K562 (cell line): ENCODE data around the gene SLC39A11. TPM values are rescaled to one million over a fixed set of nuclear protein-coding genes. Genes with fewer than 3 reads are reported as not detected.
"Not testable (repeated sequence)": the region's sequence is repeated elsewhere in the genome, so short reads cannot be mapped to it uniquely, and the experiment has no call there.

Experiments used
- ATAC-seq: fragments of 200-7000 bp; cut with Tn5 transposase; 3 replicates; pipeline ENCODE4 v1.9.1; 2020; ENCODE audit warnings: moderate library complexity
- BruUV-seq: library from RNA; stranded (reverse); fragments of 400-500 nt; replicated peaks from 2 replicates; lab custom pipeline; 2021; lab: Mats Ljungman, UMichigan
- CTCF ChIA-PET: fragments of 300-600 bp; formaldehyde crosslinking; extraction: SDS; loops from one replicate; lab custom pipeline; 2021; ENCODE audit warnings: low intra/inter-chr PET ratio; lab: Yijun Ruan, JAX
- POLR2A ChIA-PET: fragments of 300-600, 350-650 bp; sonication (Branson Sonifier 250); formaldehyde crosslinking; extraction: SDS; loops from one replicate; lab custom pipeline; 2021; ENCODE audit warnings: antibody characterized with exemption, inconsistent platforms; lab: Yijun Ruan, JAX
- DNase-seq, 4 experiments: peaks; one replicate each; pipeline versions ENCODE4 v3.0.0 to v3.0.0-alpha.2; 2011 to 2018; ENCODE audit warnings: low spot score in 3 of 4, mixed read lengths in 3 of 4; ENCODE audit errors: extremely low read depth in 1 of 4
- FAIRE-seq: peaks from 2 replicates; lab custom pipeline; 2011; peaks lifted over from hg19 to GRCh38; lab: Jason Lieb, UNC
- H2AFZ ChIP-seq: 2 replicates; pipeline ENCODE4 v1.6.0; 2011; ENCODE audit warnings: low read depth, low read length, control low read depth, inconsistent platforms
- H3K27ac ChIP-seq: fragments of 200-600 bp; 3 replicates; pipeline ENCODE4 v1.8.0; 2011; ENCODE audit warnings: low read depth, mild to moderate bottlenecking, control low read depth, inconsistent platforms, low read length, moderate library complexity, mixed read lengths; ENCODE audit errors: extremely low read depth
- H3K27me3 ChIP-seq, 2 experiments: fragments of 300-600 bp in 1 of 2; 2 replicates in 1 of 2; 3 replicates in 1 of 2; pipeline versions ENCODE4 v1.6.0 to v1.8.0; 2011; ENCODE audit warnings: inconsistent platforms in 2 of 2, low read length in 2 of 2, mild to moderate bottlenecking in 1 of 2, mixed read lengths in 1 of 2, moderate library complexity in 1 of 2; ENCODE audit not compliant: control insufficient read depth in 2 of 2, insufficient read depth in 2 of 2
- H3K36me3 ChIP-seq: fragments of 300-600 bp; 3 replicates; pipeline ENCODE4 v1.8.0; 2011; ENCODE audit warnings: mild to moderate bottlenecking, low read length, inconsistent platforms; ENCODE audit not compliant: control insufficient read depth, insufficient read depth
- H3K4me1 ChIP-seq, 2 experiments: fragments of 200-600 bp in 1 of 2; replicated peaks in 1 of 2; 2 replicates in 1 of 2; 3 replicates in 1 of 2; pipeline versions ENCODE4 v1.5.1 to v1.8.0; 2011; ENCODE audit warnings: inconsistent platforms in 2 of 2, low read length in 2 of 2, mild to moderate bottlenecking in 1 of 2, mixed read lengths in 1 of 2, moderate library complexity in 1 of 2; ENCODE audit not compliant: control insufficient read depth in 2 of 2, insufficient read depth in 2 of 2
- H3K4me2 ChIP-seq: 2 replicates; pipeline ENCODE4 v1.6.1; 2011; ENCODE audit warnings: low read length, control low read depth, inconsistent platforms, mixed read lengths; ENCODE audit not compliant: insufficient read depth
- H3K4me3 ChIP-seq: fragments of 200-600 bp; sonication (generic), shearing (Covaris generic); 2 replicates; pipeline ENCODE4 v1.5.1; 2016; ENCODE audit warnings: control low read depth, inconsistent platforms
- H3K79me2 ChIP-seq: fragments of 200-600 bp; 3 replicates; pipeline ENCODE4 v1.8.0; 2011; ENCODE audit warnings: low read length, inconsistent platforms; ENCODE audit not compliant: control insufficient read depth, insufficient read depth
- H3K9ac ChIP-seq, 2 experiments: 2 replicates each; pipeline versions ENCODE4 v1.6.0 to v1.6.1; 2011; ENCODE audit warnings: low read depth in 2 of 2, low read length in 2 of 2, control low read depth in 1 of 2, inconsistent platforms in 1 of 2, mild to moderate bottlenecking in 1 of 2, mixed read lengths in 1 of 2; ENCODE audit not compliant: insufficient read depth in 1 of 2
- H3K9me1 ChIP-seq: one replicate; pipeline ENCODE4 v1.6.0; 2011; ENCODE audit warnings: inconsistent platforms, mild to moderate bottlenecking, low read length, moderate library complexity; ENCODE audit not compliant: control insufficient read depth, insufficient read depth
- H3K9me3 ChIP-seq: replicated peaks from 2 replicates; pipeline ENCODE4 v1.5.1; 2011; ENCODE audit warnings: low read depth, low read length, inconsistent platforms; ENCODE audit not compliant: control insufficient read depth, insufficient read depth
- H4K20me1 ChIP-seq: replicated peaks from 2 replicates; pipeline ENCODE4 v1.6.1; 2011; ENCODE audit warnings: low read length, inconsistent platforms, mixed read lengths; ENCODE audit not compliant: control insufficient read depth, insufficient read depth
- E2F6 ChIP-seq, 2 experiments: IDR thresholded peaks; 2 replicates each; pipeline ENCODE4 v1.6.1; 2011; ENCODE audit warnings: borderline replicate concordance in 1 of 2, control low read depth in 1 of 2, low read depth in 1 of 2, low read length in 1 of 2, mild to moderate bottlenecking in 1 of 2, mixed read lengths in 1 of 2, moderate library complexity in 1 of 2; ENCODE audit not compliant: insufficient read depth in 1 of 2, insufficient read length in 1 of 2, poor library complexity in 1 of 2, severe bottlenecking in 1 of 2; ENCODE audit errors: extremely low read depth in 1 of 2
- HIVEP1 ChIP-seq: fragments of 250-450 bp; sonication (Bioruptor Pico); IDR thresholded peaks from 2 replicates; pipeline ENCODE4 v1.4.0; 2020; ENCODE audit warnings: mild to moderate bottlenecking
- NCOA4 ChIP-seq: fragments of 450-650 bp; IDR thresholded peaks from 2 replicates; pipeline ENCODE4 v1.6.1; 2018; ENCODE audit warnings: mild to moderate bottlenecking; ENCODE audit not compliant: partially characterized antibody
- RFX1 ChIP-seq: fragments of 450-650 bp; IDR thresholded peaks from 2 replicates; pipeline ENCODE4 v1.6.1; 2016; ENCODE audit warnings: mild to moderate bottlenecking, moderate library complexity
- WGBS: fragments of 100-300 bp; shearing (Covaris generic); methylation state at CpG from one replicate; pipeline ENCODE4 v1.1.6; 2016; ENCODE audit warnings: low coverage, mixed read lengths; ENCODE audit not compliant: insufficient coverage; ENCODE audit errors: missing lambda C conversion rate; 5-methylcytosine and 5-hydroxymethylcytosine counted together
- in situ Hi-C: fragments of 300-500 bp; cut with MboI; formaldehyde crosslinking; loops from 4 replicates; pipeline ENCODE4 v1.15.0; 2018; ENCODE audit warnings: inconsistent platforms, mixed read lengths
- intact Hi-C: fragments of 100-400 bp; cut with micrococcal nuclease; formaldehyde crosslinking; loops from 2 replicates; pipeline ENCODE4 v1.14.2; 2022
- polyA plus RNA-seq, 8 experiments: library from polyadenylated mRNA; depleted of rRNA in 4 of 8; stranded (reverse) in 5 of 8; unstranded in 3 of 8; fragments of >200 nt; fragmentation: Nextera tagmentation in 2 of 8; fragmentation: Illumina TruSeq in 1 of 8; extraction: Ambion mirVana in 2 of 8; extraction: Trizol in 1 of 8; gene quantifications; 2 replicates each; pipeline versions ENCODE4 v1.2.1 to v1.2.3, GENCODE V29; 2011 to 2014; ENCODE audit warnings: inconsistent platforms in 1 of 8, missing spikeins in 1 of 8
- total RNA-seq, 7 experiments: library from RNA; depleted of rRNA in 6 of 7; stranded (reverse); fragments of >200 nt in 6 of 7; fragmentation: Illumina TruSeq in 2 of 7; extraction: Trizol in 2 of 7; gene quantifications; 2 replicates each; pipeline versions ENCODE4 v1.2.1 to v1.2.3, GENCODE V29; 2011 to 2021; ENCODE audit warnings: low replicate concordance in 1 of 7

Gene SLC39A11
- total and polyA plus RNA-seq, 9 of the 15 experiments (the other 6 are each of a cell fraction or from before 2014, with no cell fraction given) = 10.5 to 26.4 (median 13.4) TPM

- TF ChIP-seq HIVEP1 (CRISPR knock-in tag) (no peak), NCOA4 (no peak)
Measured at GRCh38 chr17:73069164-73069770, 23.2 kb downstream of the SLC39A11 start (continued).

GRCh38 chr17:73068322-73069153, 23.9 kb downstream of the SLC39A11 start:
- Histone ChIP-seq H3K27ac (no peak overlapping the region), H3K36me3 (no peaks in the 10 kb centered on the region), H3K9me1 (no peaks in the 10 kb centered on the region), H4K20me1 (no peaks in the 10 kb centered on the region), H3K4me1 (no peaks in the 10 kb centered on the region), H3K9ac (no peak overlapping the region), H3K4me3 (no peak overlapping the region), H3K4me2 (no peak overlapping the region), H2AFZ (no peak overlapping the region), H3K9me3 (no peaks in the 10 kb centered on the region), H3K27me3 (no peaks in the 10 kb centered on the region), H3K79me2 (no peaks in the 10 kb centered on the region)
- 65% methylated on average over 9 of the region's 9 CpGs for WGBS
- no TSS peak for BruUV-seq
- peak; percentile 77 for TF ChIP-seq RFX1
- TF ChIP-seq E2F6 (IDR thresholded peaks at IDR 0.05; ENCODE audit: borderline replicate concordance in 1 of 2, extremely low read depth in 1 of 2, insufficient read depth in 1 of 2, insufficient read length in 1 of 2, low read depth in 1 of 2, low read length in 1 of 2, poor library complexity in 1 of 2, severe bottlenecking in 1 of 2) = no peak
- FAIRE-seq (no peak), DNase-seq (no peak), ATAC-seq (no peak)
- CTCF ChIA-PET = no interaction called here
- intact Hi-C loops (no loop called here), in situ Hi-C loops (no loop called here)
- POLR2A ChIA-PET = no interaction called here

GRCh38 chr17:73067699-73068098, 24.8 kb downstream of the SLC39A11 start:
- ATAC-seq, H2AFZ ChIP-seq, intact Hi-C loops, H3K4me2 ChIP-seq, H3K27me3 ChIP-seq, H3K9ac ChIP-seq, BruUV-seq, H3K27ac ChIP-seq, H3K4me3 ChIP-seq, CTCF ChIA-PET, H3K36me3 ChIP-seq, H3K9me1 ChIP-seq, FAIRE-seq, H3K9me3 ChIP-seq, H3K4me1 ChIP-seq, DNase-seq, H4K20me1 ChIP-seq, in situ Hi-C loops, H3K79me2 ChIP-seq: not testable (repeated sequence)
- POLR2A ChIA-PET = interaction anchor here (0.7 to 1.5 kb wide), 2 partner anchors 14 to 123 kb away, joined by 3 to 4 read pairs; no protein-coding TSS in a partner anchor
- 81% methylated on average over 2 of the region's 2 CpGs for WGBS
